ENCODE measurements around the gene RBP2. TPM values are rescaled to one million over a fixed set of nuclear protein-coding genes. Genes with fewer than 3 reads are reported as not detected.
A peak's percentile ranks its signal among the peaks of the same experiment; 100 is the strongest.

The RBP2 gene
- total and polyA plus RNA-seq, 2 experiments from 2014 or later, result not detected

GRCh38 chr3:139441656-139442055 lies 34.7 kb downstream of the RBP2 start:
- DNase-seq, result no peak

GRCh38 chr3:139440639-139441556 lies 35.4 kb downstream of the RBP2 start:
- Histone ChIP-seq H3K27me3 (replicated peaks; ENCODE audit: insufficient read depth) (no peaks in the 10 kb centered on the region), H3K9me3 (ENCODE audit: low read depth) (no peaks in the 10 kb centered on the region), H3K27ac (no peak overlapping the region), H4K20me1 (ENCODE audit: insufficient read depth) (no peaks in the 10 kb centered on the region), H3K4me2 (ENCODE audit: unreplicated experiment) (no peak overlapping the region), H3K9ac (no peak overlapping the region), H3K4me3 (no peak overlapping the region), H3K4me1 (ENCODE audit: insufficient read depth) (no peaks in the 10 kb centered on the region), H3K36me3 (ENCODE audit: low read depth) (no peaks in the 10 kb centered on the region), H3K9me2 (ENCODE audit: insufficient read depth) (no peaks in the 10 kb centered on the region), H3F3A (ENCODE audit: insufficient read depth) (no peaks in the 10 kb centered on the region), H3K79me2 (ENCODE audit: insufficient read depth) (no peaks in the 10 kb centered on the region), H2AFZ (no peak overlapping the region)
- no peak for DNase-seq
- in situ Hi-C loops (cut with MboI), result loop anchor here (25.0 kb wide), 1 partner anchor 1421 kb away; no protein-coding TSS in a partner anchor
- WGBS, 2 experiments (ENCODE audit: low coverage in 1 of 2, low lambda C conversion rate in 2 of 2, missing lambda C conversion rate in 2 of 2), result 87 to 88% methylated on average over 7 of the region's 7 CpGs
- TF ChIP-seq EZH2phosphoT487 (IDR thresholded peaks at IDR 0.05; ENCODE audit: insufficient read depth, low read depth), result no peak
- TF ChIP-seq EZH2 (IDR thresholded peaks at IDR 0.05; ENCODE audit: insufficient read depth, poor library complexity, severe bottlenecking), result no peak

More at GRCh38 chr3:139441656-139442055, 34.7 kb downstream of the RBP2 start:
- H3K4me1 ChIP-seq (ENCODE audit: insufficient read depth), result no peaks in the 10 kb centered on the region
- H3K9me2 ChIP-seq (ENCODE audit: insufficient read depth), result no peaks in the 10 kb centered on the region
- H3K4me3 ChIP-seq, result no peak overlapping the region
- H3K36me3 ChIP-seq (ENCODE audit: low read depth), result no peaks in the 10 kb centered on the region
- TF ChIP-seq EZH2 (IDR thresholded peaks at IDR 0.05; ENCODE audit: insufficient read depth, poor library complexity, severe bottlenecking) (no peak), EZH2phosphoT487 (IDR thresholded peaks at IDR 0.05; ENCODE audit: insufficient read depth, low read depth) (no peak)
- no peak overlapping the region for H3K4me2 ChIP-seq (ENCODE audit: unreplicated experiment)
- H3F3A ChIP-seq (ENCODE audit: insufficient read depth), result no peaks in the 10 kb centered on the region
- no peaks in the 10 kb centered on the region for H3K27me3 ChIP-seq (replicated peaks; ENCODE audit: insufficient read depth)
- no peaks in the 10 kb centered on the region for H3K79me2 ChIP-seq (ENCODE audit: insufficient read depth)
- no peak overlapping the region for H3K27ac ChIP-seq
- no peak overlapping the region for H3K9ac ChIP-seq
- no peaks in the 10 kb centered on the region for H4K20me1 ChIP-seq (ENCODE audit: insufficient read depth)
- 86 to 91% methylated on average over 1 of the region's 1 CpG for WGBS, 2 experiments (ENCODE audit: low coverage in 1 of 2, low lambda C conversion rate in 2 of 2, missing lambda C conversion rate in 2 of 2)
- no peaks in the 10 kb centered on the region for H3K9me3 ChIP-seq (ENCODE audit: low read depth)
- in situ Hi-C loops (cut with MboI), result loop anchor here (25.0 kb wide), 1 partner anchor 1421 kb away; no protein-coding TSS in a partner anchor
- H2AFZ ChIP-seq, result no peak overlapping the region

GRCh38 chr3:139439278-139439677 lies 37.0 kb downstream of the RBP2 start:
- Histone ChIP-seq H3K36me3 (ENCODE audit: low read depth) (no peaks in the 10 kb centered on the region), H3K4me2 (ENCODE audit: unreplicated experiment) (no peak overlapping the region), H3K4me1 (ENCODE audit: insufficient read depth) (peaks cover 6% of the 10 kb centered on the region; the same call in 1 of the 2 replicates), H3K27me3 (replicated peaks; ENCODE audit: insufficient read depth) (no peaks in the 10 kb centered on the region), H3K9ac (no peak overlapping the region), H3K9me3 (ENCODE audit: low read depth) (no peaks in the 10 kb centered on the region), H3K9me2 (ENCODE audit: insufficient read depth) (no peaks in the 10 kb centered on the region), H3K79me2 (ENCODE audit: insufficient read depth) (no peaks in the 10 kb centered on the region), H3K4me3 (no peak overlapping the region), H2AFZ (no peak overlapping the region), H3K27ac (no peak overlapping the region), H3F3A (ENCODE audit: insufficient read depth) (no peaks in the 10 kb centered on the region), H4K20me1 (ENCODE audit: insufficient read depth) (no peaks in the 10 kb centered on the region)
- no peak for TF ChIP-seq EZH2 (IDR thresholded peaks at IDR 0.05; ENCODE audit: insufficient read depth, poor library complexity, severe bottlenecking)
- no peak for TF ChIP-seq EZH2phosphoT487 (IDR thresholded peaks at IDR 0.05; ENCODE audit: insufficient read depth, low read depth)
- no peak for DNase-seq
- in situ Hi-C loops (cut with MboI), result loop anchor here (25.0 kb wide), 1 partner anchor 1423 kb away; no protein-coding TSS in a partner anchor
- 72 to 89% methylated on average over 1 of the region's 1 CpG for WGBS, 2 experiments (ENCODE audit: low coverage in 1 of 2, low lambda C conversion rate in 2 of 2, missing lambda C conversion rate in 2 of 2)

- Histone ChIP-seq H3K9me2 (ENCODE audit: insufficient read depth) (no peaks in the 10 kb centered on the region), H3K9me3 (ENCODE audit: low read depth) (no peaks in the 10 kb centered on the region), H4K20me1 (ENCODE audit: insufficient read depth) (no peaks in the 10 kb centered on the region), H3K27me3 (replicated peaks; ENCODE audit: insufficient read depth) (no peaks in the 10 kb centered on the region), H3F3A (ENCODE audit: insufficient read depth) (no peaks in the 10 kb centered on the region), H2AFZ (0 out of 2 replicates have a peak overlapping the region, but pooled peaks have one; percentile 3), H3K4me1 (ENCODE audit: insufficient read depth) (peaks cover 6% of the 10 kb centered on the region; the same call in 1 of the 2 replicates), H3K4me3 (no peak overlapping the region), H3K27ac (no peak overlapping the region), H3K79me2 (ENCODE audit: insufficient read depth) (no peaks in the 10 kb centered on the region), H3K9ac (no peak overlapping the region), H3K4me2 (ENCODE audit: unreplicated experiment) (no peak overlapping the region), H3K36me3 (ENCODE audit: low read depth) (no peaks in the 10 kb centered on the region)
- TF ChIP-seq EZH2phosphoT487 (IDR thresholded peaks at IDR 0.05; ENCODE audit: insufficient read depth, low read depth) (no peak), EZH2 (IDR thresholded peaks at IDR 0.05; ENCODE audit: insufficient read depth, poor library complexity, severe bottlenecking) (no peak)
- DNase-seq, result peak; percentile 70
- in situ Hi-C loops (cut with MboI), result loop anchor here (25.0 kb wide), 1 partner anchor 1427 kb away; no protein-coding TSS in a partner anchor
- 88 to 91% methylated on average over 6 of the region's 6 CpGs for WGBS, 2 experiments (ENCODE audit: low coverage in 1 of 2, low lambda C conversion rate in 2 of 2, missing lambda C conversion rate in 2 of 2)
Measured at GRCh38 chr3:139434764-139435307, 41.5 kb downstream of the RBP2 start.
